ENCODE measurements around the gene ACSM3.

The ACSM3 gene

GRCh38 chr16:20767577-20767976 is 3.8 kb downstream of the ACSM3 start:
- H3K9me2 ChIP-seq (replicated peaks; ENCODE audit: insufficient read depth, low read length): no peaks in the 10 kb centered on the region

GRCh38 chr16:20768121-20768520 is 4.3 kb downstream of the ACSM3 start:
- Histone ChIP-seq H3K9me2 (replicated peaks; ENCODE audit: insufficient read depth, low read length) (no peaks in the 10 kb centered on the region), H2AFZ (ENCODE audit: low read depth, low read length, severe bottlenecking) (no peak overlapping the region), H3K27me3 (ENCODE audit: low read length) (no peaks in the 10 kb centered on the region), H3K36me3 (ENCODE audit: low read length) (no peaks in the 10 kb centered on the region), H3K79me2 (ENCODE audit: insufficient read depth, low read length) (no peaks in the 10 kb centered on the region), H3F3A (ENCODE audit: insufficient read depth) (no peaks in the 10 kb centered on the region), H3K9me3 (ENCODE audit: insufficient read depth, low read length) (no peaks in the 10 kb centered on the region), H3K27ac (ENCODE audit: low read depth, low read length) (no peak overlapping the region), H4K20me1 (ENCODE audit: low read depth, low read length) (no peaks in the 10 kb centered on the region), H3K9ac (ENCODE audit: low read length) (no peak overlapping the region), H3K4me3 (ENCODE audit: insufficient read depth, low read length, poor library complexity, severe bottlenecking) (no peak overlapping the region), H3K4me2 (ENCODE audit: low read depth, low read length, poor library complexity, severe bottlenecking) (no peak overlapping the region)
- TF ChIP-seq EZH2phosphoT487 (conservative IDR thresholded peaks at IDR 0.05; ENCODE audit: low read length): no peak
- no peak for TF ChIP-seq CTCF (IDR thresholded peaks at IDR 0.05; ENCODE audit: insufficient read depth, low read length, poor library complexity, severe bottlenecking)

More at GRCh38 chr16:20767577-20767976, 3.8 kb downstream of the ACSM3 start:
- H3K9me3 ChIP-seq (ENCODE audit: insufficient read depth, low read length): no peaks in the 10 kb centered on the region
- no peaks in the 10 kb centered on the region for H3K79me2 ChIP-seq (ENCODE audit: insufficient read depth, low read length)
- H3K27ac ChIP-seq (ENCODE audit: low read depth, low read length): no peak overlapping the region
- H3K27me3 ChIP-seq (ENCODE audit: low read length): no peaks in the 10 kb centered on the region
- no peak overlapping the region for H3K4me3 ChIP-seq (ENCODE audit: insufficient read depth, low read length, poor library complexity, severe bottlenecking)
- H3K36me3 ChIP-seq (ENCODE audit: low read length): no peaks in the 10 kb centered on the region
- no peak for TF ChIP-seq EZH2phosphoT487 (conservative IDR thresholded peaks at IDR 0.05; ENCODE audit: low read length)
- no peak for TF ChIP-seq CTCF (IDR thresholded peaks at IDR 0.05; ENCODE audit: insufficient read depth, low read length, poor library complexity, severe bottlenecking)
- H3F3A ChIP-seq (ENCODE audit: insufficient read depth): no peaks in the 10 kb centered on the region
- no peaks in the 10 kb centered on the region for H4K20me1 ChIP-seq (ENCODE audit: low read depth, low read length)
- H3K9ac ChIP-seq (ENCODE audit: low read length): no peak overlapping the region
- H2AFZ ChIP-seq (ENCODE audit: low read depth, low read length, severe bottlenecking): no peak overlapping the region
- H3K4me2 ChIP-seq (ENCODE audit: low read depth, low read length, poor library complexity, severe bottlenecking): no peak overlapping the region

GRCh38 chr16:20768818-20769217 is 5.0 kb downstream of the ACSM3 start:
- TF ChIP-seq CTCF (IDR thresholded peaks at IDR 0.05; ENCODE audit: insufficient read depth, low read length, poor library complexity, severe bottlenecking) (no peak), EZH2phosphoT487 (conservative IDR thresholded peaks at IDR 0.05; ENCODE audit: low read length) (no peak)
- Histone ChIP-seq H3K9ac (ENCODE audit: low read length) (no peak overlapping the region), H3K4me3 (ENCODE audit: insufficient read depth, low read length, poor library complexity, severe bottlenecking) (no peak overlapping the region), H3F3A (ENCODE audit: insufficient read depth) (no peaks in the 10 kb centered on the region), H3K9me3 (ENCODE audit: insufficient read depth, low read length) (no peaks in the 10 kb centered on the region), H3K79me2 (ENCODE audit: insufficient read depth, low read length) (no peaks in the 10 kb centered on the region), H3K27ac (ENCODE audit: low read depth, low read length) (no peak overlapping the region), H3K27me3 (ENCODE audit: low read length) (no peaks in the 10 kb centered on the region), H3K36me3 (ENCODE audit: low read length) (no peaks in the 10 kb centered on the region), H3K9me2 (replicated peaks; ENCODE audit: insufficient read depth, low read length) (no peaks in the 10 kb centered on the region), H3K4me2 (ENCODE audit: low read depth, low read length, poor library complexity, severe bottlenecking) (no peak overlapping the region), H4K20me1 (ENCODE audit: low read depth, low read length) (no peaks in the 10 kb centered on the region), H2AFZ (ENCODE audit: low read depth, low read length, severe bottlenecking) (no peak overlapping the region)
